SK-N-SH (cell line): ENCODE measurements around the gene PROC. TPM values are rescaled to one million over a fixed set of nuclear protein-coding genes. Genes with fewer than 3 reads are reported as not detected.

ENCODE experiments used
- CTCF ChIA-PET: fragments of 300-600, 350-600 bp; formaldehyde crosslinking; extraction: SDS; loops from one replicate; lab custom pipeline; 2021; lab: Yijun Ruan, JAX
- POLR2A ChIA-PET: fragments of 350-600 bp; sonication (Branson Sonifier 250); formaldehyde crosslinking; extraction: SDS; loops from one replicate; lab custom pipeline; 2020; ENCODE audit warnings: antibody characterized with exemption, inconsistent platforms; lab: Yijun Ruan, JAX
- DNase-seq: peaks from one replicate; pipeline ENCODE4 v3.0.0; 2012
- H2AFZ ChIP-seq: fragments of 200-600 bp; sonication (generic); 2 replicates; pipeline ENCODE4 v1.8.1; 2016; ENCODE audit warnings: antibody characterized with exemption, mild to moderate bottlenecking, low read depth
- H3F3A ChIP-seq: fragments of 200-600 bp; sonication (generic); replicated peaks from 2 replicates; pipeline ENCODE3; 2016; ENCODE audit warnings: antibody characterized with exemption, mild to moderate bottlenecking; ENCODE audit not compliant: insufficient read depth
- H3K27ac ChIP-seq, 2 experiments: fragments of 200-500 bp in 1 of 2; fragments of 200-600 bp in 1 of 2; sonication (Bioruptor generic) in 1 of 2; sonication (generic), shearing (Covaris generic) in 1 of 2; 2 replicates each; pipeline versions ENCODE4 v1.5.1 to v1.6.1; 2014 to 2016; ENCODE audit warnings: low read depth in 2 of 2, inconsistent platforms in 1 of 2, low read length in 1 of 2, mild to moderate bottlenecking in 1 of 2, mixed read lengths in 1 of 2
- H3K27me3 ChIP-seq: fragments of 200-600 bp; sonication (generic), shearing (Covaris generic); 2 replicates; pipeline ENCODE4 v1.6.1; 2016; ENCODE audit warnings: mixed run types; ENCODE audit not compliant: insufficient read depth
- H3K36me3 ChIP-seq, 2 experiments: fragments of 200-500 bp in 1 of 2; fragments of 200-600 bp in 1 of 2; sonication (Bioruptor generic) in 1 of 2; sonication (generic) in 1 of 2; replicated peaks in 1 of 2; 2 replicates each; pipeline versions ENCODE3 to v1.5.1; 2014 to 2016; ENCODE audit warnings: low read length in 1 of 2, mild to moderate bottlenecking in 1 of 2; ENCODE audit not compliant: insufficient read depth in 2 of 2, control insufficient read depth in 1 of 2
- H3K4me1 ChIP-seq, 2 experiments: fragments of 200-500 bp in 1 of 2; fragments of 200-600 bp in 1 of 2; sonication (Bioruptor generic) in 1 of 2; sonication (generic), shearing (Covaris generic) in 1 of 2; 2 replicates each; pipeline versions ENCODE4 v1.5.1 to v1.6.1; 2014 to 2016; ENCODE audit warnings: low read depth in 1 of 2, low read length in 1 of 2, mixed run types in 1 of 2; ENCODE audit not compliant: insufficient read depth in 2 of 2, control insufficient read depth in 1 of 2
- H3K4me2 ChIP-seq: fragments of 200-600 bp; sonication (generic), shearing (Covaris generic); 2 replicates; pipeline ENCODE4 v1.6.1; 2017; ENCODE audit warnings: mixed run types
- H3K4me3 ChIP-seq, 2 experiments: fragments of 200-500 bp in 1 of 2; fragments of 200-600 bp in 1 of 2; sonication (Bioruptor generic) in 1 of 2; sonication (generic), shearing (Covaris generic) in 1 of 2; 2 replicates each; pipeline versions ENCODE4 v1.5.1 to v1.8.1; 2014 to 2016; ENCODE audit warnings: low read depth in 2 of 2, inconsistent platforms in 1 of 2, low read length in 1 of 2, mild to moderate bottlenecking in 1 of 2, mixed read lengths in 1 of 2, moderate library complexity in 1 of 2
- H3K79me2 ChIP-seq: fragments of 200-600 bp; sonication (generic); 2 replicates; pipeline ENCODE4 v1.8.1; 2017; ENCODE audit warnings: mild to moderate bottlenecking; ENCODE audit not compliant: insufficient read depth
- H3K9ac ChIP-seq: fragments of 200-600 bp; sonication (generic); 2 replicates; pipeline ENCODE4 v1.6.1; 2017; ENCODE audit warnings: mixed run types
- H3K9me2 ChIP-seq: fragments of 200-600 bp; sonication (generic); 2 replicates; pipeline ENCODE4 v1.6.1; 2017; ENCODE audit warnings: mixed run types
- H3K9me3 ChIP-seq: fragments of 200-600 bp; sonication (generic); 2 replicates; pipeline ENCODE4 v1.6.1; 2017; ENCODE audit warnings: mixed run types, mild to moderate bottlenecking, moderate library complexity
- H4K20me1 ChIP-seq: fragments of 200-600 bp; sonication (generic); 2 replicates; pipeline ENCODE4 v1.6.1; 2017; ENCODE audit warnings: mild to moderate bottlenecking, mixed run types; ENCODE audit not compliant: insufficient read depth
- CHD2 ChIP-seq: fragments of 150-350 bp; IDR thresholded peaks from 2 replicates; pipeline ENCODE4 v1.6.1; 2018; ENCODE audit warnings: low read length; ENCODE audit not compliant: partially characterized antibody
- EP300 ChIP-seq, 2 experiments: IDR thresholded peaks; 2 replicates each; pipeline versions ENCODE4 v1.4.0 to v1.6.1; 2012; ENCODE audit warnings: borderline replicate concordance in 1 of 2, low read depth in 1 of 2, low read length in 1 of 2
- EZH2phosphoT487 ChIP-seq: fragments of 200-600 bp; sonication (generic); IDR thresholded peaks from 2 replicates; pipeline ENCODE4 v1.6.1; 2017; ENCODE audit warnings: low read depth, mixed run types, mild to moderate bottlenecking, antibody characterized with exemption, moderate library complexity, borderline replicate concordance
- FOSL2 ChIP-seq: IDR thresholded peaks from 2 replicates; pipeline ENCODE4 v1.4.0; 2012; ENCODE audit warnings: low read depth, mild to moderate bottlenecking, moderate library complexity, borderline replicate concordance
- FOXJ3 ChIP-seq: sonication (generic); formaldehyde crosslinking; IDR thresholded peaks from 2 replicates; pipeline ENCODE4 v1.5.1; 2020; ENCODE audit warnings: mild to moderate bottlenecking, missing genetic modification reagents
- FOXM1 ChIP-seq: IDR thresholded peaks from 2 replicates; pipeline ENCODE4 v1.4.0; 2012; ENCODE audit warnings: low read depth, mild to moderate bottlenecking
- IRF3 ChIP-seq: fragments of 150-350 bp; IDR thresholded peaks from 2 replicates; pipeline ENCODE4 v1.6.1; 2016; ENCODE audit warnings: mild to moderate bottlenecking, low read depth, low read length
- MAX ChIP-seq: IDR thresholded peaks from 2 replicates; pipeline ENCODE4 v1.4.0; 2012; ENCODE audit warnings: low read depth
- MXI1 ChIP-seq: IDR thresholded peaks from 2 replicates; pipeline ENCODE4 v1.6.1; 2012; ENCODE audit warnings: mild to moderate bottlenecking, low read depth, low read length, improper control_type of control experiment
- NRF1 ChIP-seq: IDR thresholded peaks from 2 replicates; pipeline ENCODE4 v1.6.1; 2012; ENCODE audit warnings: low read depth, mild to moderate bottlenecking, low read length
- RAD21 ChIP-seq: IDR thresholded peaks from 2 replicates; pipeline ENCODE4 v1.6.1; 2012; ENCODE audit warnings: mild to moderate bottlenecking, low read length
- SIN3A ChIP-seq: IDR thresholded peaks from 2 replicates; pipeline ENCODE4 v1.6.1; 2012; ENCODE audit warnings: low read depth, mild to moderate bottlenecking, low read length, moderate library complexity, borderline replicate concordance
- SMC3 ChIP-seq: IDR thresholded peaks from 2 replicates; pipeline ENCODE4 v1.6.1; 2012; ENCODE audit warnings: low read depth, low read length, improper control_type of control experiment
- TAF1 ChIP-seq: IDR thresholded peaks from 2 replicates; pipeline ENCODE4 v1.6.1; 2012; ENCODE audit warnings: low read depth, mild to moderate bottlenecking, low read length, moderate library complexity, borderline replicate concordance
- TEAD4 ChIP-seq: IDR thresholded peaks from 2 replicates; pipeline ENCODE4 v1.4.0; 2012; ENCODE audit warnings: mild to moderate bottlenecking, borderline replicate concordance; ENCODE audit not compliant: insufficient read depth
- USF1 ChIP-seq: IDR thresholded peaks from 2 replicates; pipeline ENCODE4 v1.4.0; 2012; ENCODE audit warnings: low read depth, borderline replicate concordance
- USF2 ChIP-seq: fragments of 150-350 bp; IDR thresholded peaks from 2 replicates; pipeline ENCODE4 v1.6.1; 2017; ENCODE audit warnings: antibody characterized with exemption, low read length, low read depth, borderline replicate concordance
- WGBS: methylation state at CpG from one replicate; pipeline ENCODE4 v1.1.6; 2017; ENCODE audit warnings: low lambda C conversion rate; 5-methylcytosine and 5-hydroxymethylcytosine counted together
- polyA plus RNA-seq, 3 experiments: library from polyadenylated mRNA; depleted of rRNA; stranded (reverse); fragments of >200 nt; gene quantifications; 2 replicates each; pipeline ENCODE4 v1.2.3, GENCODE V29; 2012

Gene PROC
- polyA plus RNA-seq, 1 of the 3 experiments (the other 2 are of a cell fraction), result 0.10 TPM

- no peaks in the 10 kb centered on the region for H3K27me3 ChIP-seq
- H3K27ac ChIP-seq, result no peak overlapping the region
- no peaks in the 10 kb centered on the region for H3K9me3 ChIP-seq
- H3K9me2 ChIP-seq, result no peaks in the 10 kb centered on the region
- WGBS, result 63% methylated on average over 7 of the region's 7 CpGs
- no peak overlapping the region for H2AFZ ChIP-seq
- H3K4me2 ChIP-seq, result no peak overlapping the region
- H3K4me3 ChIP-seq, result no peak overlapping the region
- no peaks in the 10 kb centered on the region for H4K20me1 ChIP-seq
- TF ChIP-seq USF1, result no peak
- TF ChIP-seq RAD21, result no peak
- no peak for TF ChIP-seq FOSL2
- TF ChIP-seq SIN3A, result no peak
- TF ChIP-seq NRF1, result no peak
- TF ChIP-seq FOXM1, result no peak
- no peak for TF ChIP-seq CHD2
- TF ChIP-seq MAX, result no peak
- no peak for TF ChIP-seq IRF3
- no peak for TF ChIP-seq FOXJ3
- no peak for TF ChIP-seq MXI1
- no peak for TF ChIP-seq USF2
- TF ChIP-seq EZH2phosphoT487, result no peak
- TF ChIP-seq TEAD4, result no peak
- no peak for TF ChIP-seq SMC3
- TF ChIP-seq TAF1, result no peak
- no peak for TF ChIP-seq EP300 (IDR thresholded peaks at IDR 0.05; ENCODE audit: borderline replicate concordance in 1 of 2, low read depth in 1 of 2, low read length in 1 of 2)
- TF ChIP-seq, all 33 proteins: peak for 0
- Histone ChIP-seq H3F3A (peaks cover 6% of the 10 kb centered on the region), H3K36me3 (no peaks in the 10 kb centered on the region), H3K79me2 (no peaks in the 10 kb centered on the region), H3K9ac (no peak overlapping the region), H3K4me1 (peaks cover 0 to 6% of the 10 kb centered on the region in 2 experiments; a peak in 1 of 4 replicates)
- ChIA-PET POLR2A (no interaction called here), CTCF (interaction anchor here (1.1 to 1.4 kb wide), 2 partner anchors 11 to 103 kb away, joined by 5 to 6 read pairs; no protein-coding TSS in a partner anchor)
- DNase-seq, result no peak
Measured at GRCh38 chr2:127427376-127428056, 9.3 kb downstream of the PROC start.
